Stimulated activated CD4-positive, alpha-beta T cell treated with anti-CD3 and anti-CD28 coated beads, Interleukin-15, amount 100 ng/mL, for 48 hours (primary cell): ENCODE data around the gene GPC6.

ENCODE experiments used
- DNase-seq, 2 donors: peaks; one replicate each; pipeline ENCODE4 v3.0.0-alpha.2; 2020; ENCODE audit warnings: low read depth in 2 of 2

The GPC6 gene

GRCh38 chr13:94033830-94034642, 807.4 kb downstream of the GPC6 start:
- DNase-seq = no peak

DNA sequence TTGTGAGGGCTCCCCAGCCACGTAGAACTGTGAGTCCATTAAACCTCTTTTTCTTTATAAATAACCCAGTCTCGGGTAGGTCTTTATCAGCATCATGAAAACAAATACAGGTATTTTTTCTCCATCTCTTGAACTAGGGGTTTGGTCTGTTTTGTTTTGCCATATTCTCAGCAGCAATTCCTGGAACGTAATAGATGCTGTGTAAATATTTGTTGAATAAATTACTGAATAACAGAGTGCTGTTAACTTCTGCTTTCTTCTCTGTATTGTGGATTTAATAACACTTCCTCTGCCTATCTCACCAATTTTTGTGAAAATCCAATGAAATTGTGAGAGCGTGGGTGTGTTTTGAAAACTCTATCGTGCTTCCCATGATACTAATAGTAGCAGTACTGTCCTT, 823.4 kb downstream of the GPC6 start:
- no peak for DNase-seq

- no peak for DNase-seq
Observed at GRCh38 chr13:94050686-94051085, 824.1 kb downstream of the GPC6 start.

DNA sequence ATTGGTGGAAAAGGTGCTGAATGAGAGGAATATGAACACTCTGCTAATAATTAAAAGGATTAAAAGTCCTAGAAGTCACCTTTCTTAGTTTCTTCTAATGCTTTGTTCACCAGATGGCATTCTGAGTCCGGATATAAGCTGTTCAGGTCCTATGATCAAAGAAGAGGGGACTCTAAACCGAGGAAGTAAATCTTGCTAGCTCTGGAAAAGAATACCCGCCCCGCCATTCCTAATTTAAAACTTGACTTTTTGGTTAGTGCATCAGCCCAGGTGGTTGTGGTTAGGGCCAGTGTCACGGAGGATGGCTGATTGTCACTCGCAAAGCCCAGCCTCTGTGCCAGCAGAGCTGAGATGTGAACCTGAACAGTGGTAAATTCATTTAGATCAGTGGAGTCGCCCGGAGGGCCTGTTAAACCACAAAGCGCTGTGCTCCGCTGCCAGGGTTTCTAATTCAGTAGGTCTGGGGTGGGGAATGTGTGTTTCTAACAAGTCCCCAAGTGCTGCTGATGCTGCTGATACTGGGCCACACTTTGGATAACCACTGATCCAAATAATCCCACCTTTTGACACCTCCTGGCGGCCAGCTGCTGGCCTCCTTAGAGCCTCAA, 827.5 kb downstream of the GPC6 start:
- DNase-seq = no peak

- DNase-seq = no peak
Observed at GRCh38 chr13:94056362-94056990, 829.9 kb downstream of the GPC6 start.

DNA sequence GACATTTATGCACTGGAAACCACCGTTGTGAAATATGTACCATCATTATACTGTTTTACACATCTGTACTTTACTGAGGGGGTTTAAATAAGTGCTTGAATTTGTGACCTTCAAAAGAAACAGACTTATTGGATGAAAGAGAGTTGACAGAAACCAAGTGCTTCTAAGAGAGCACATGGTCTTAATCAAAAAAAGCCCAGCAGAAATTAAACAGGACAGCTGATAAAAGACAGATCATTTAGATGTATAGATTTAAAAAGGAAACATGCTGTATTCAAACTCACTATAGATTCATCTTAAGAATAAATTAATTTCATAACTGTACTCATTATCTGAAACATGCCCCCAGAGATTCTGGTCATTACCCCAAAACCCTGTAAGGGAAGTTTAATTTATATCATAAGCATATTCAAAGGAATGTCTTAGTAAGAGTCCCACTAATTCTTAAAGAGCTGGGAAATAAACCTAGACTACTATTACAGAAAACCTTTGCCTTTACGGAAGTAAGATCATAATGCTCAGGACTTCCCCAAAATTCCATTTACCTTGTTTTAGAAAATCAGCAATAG, 831.1 kb downstream of the GPC6 start:
- DNase-seq = no peak

DNA sequence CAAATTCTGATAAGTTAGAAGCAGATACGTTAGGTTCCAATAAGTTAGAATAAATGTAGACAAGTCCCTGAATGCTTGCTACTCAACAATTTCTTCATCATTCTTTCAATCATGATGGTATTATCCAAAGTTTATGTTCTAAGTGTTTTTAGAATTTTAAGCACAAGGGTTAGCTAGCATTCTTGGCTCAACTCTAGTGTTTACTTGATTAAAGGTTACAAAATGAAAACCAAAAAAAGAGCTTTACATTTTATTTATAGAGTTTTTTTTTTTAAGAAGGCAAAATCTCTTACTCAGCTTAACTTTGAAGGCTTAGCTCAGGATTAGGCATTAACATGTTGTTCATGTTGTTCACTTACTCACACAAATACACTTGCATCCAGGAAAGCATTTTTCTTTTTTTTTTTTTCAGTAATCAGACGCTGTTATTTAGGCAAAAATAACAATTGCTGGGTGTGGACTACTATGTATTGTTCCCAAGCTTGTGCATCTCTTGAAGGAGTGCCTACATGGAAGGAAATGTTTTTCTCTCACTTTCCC, 832.3 kb downstream of the GPC6 start:
- DNase-seq = no peak

GRCh38 chr13:94061301-94061700, 834.7 kb downstream of the GPC6 start:
- DNase-seq = no peak

DNA sequence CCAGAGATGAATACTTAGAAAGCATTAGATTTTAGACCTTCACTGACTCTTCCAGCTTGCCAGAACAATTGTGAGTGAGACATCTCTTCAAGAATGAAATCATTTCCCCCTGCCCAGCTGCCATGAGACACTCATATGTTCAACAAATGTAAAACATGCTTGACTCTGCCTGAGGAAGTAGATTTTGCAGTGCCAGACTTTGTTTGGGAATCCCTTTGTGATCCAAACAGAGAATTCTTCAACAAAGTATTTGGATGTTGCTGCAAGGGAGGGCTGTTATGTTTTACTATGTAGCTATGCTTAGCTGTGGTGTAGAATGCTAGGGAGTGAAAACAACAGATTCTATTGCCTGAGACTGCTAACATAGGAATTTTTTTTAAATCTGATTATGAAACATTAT, 836.5 kb downstream of the GPC6 start:
- no peak for DNase-seq

DNA sequence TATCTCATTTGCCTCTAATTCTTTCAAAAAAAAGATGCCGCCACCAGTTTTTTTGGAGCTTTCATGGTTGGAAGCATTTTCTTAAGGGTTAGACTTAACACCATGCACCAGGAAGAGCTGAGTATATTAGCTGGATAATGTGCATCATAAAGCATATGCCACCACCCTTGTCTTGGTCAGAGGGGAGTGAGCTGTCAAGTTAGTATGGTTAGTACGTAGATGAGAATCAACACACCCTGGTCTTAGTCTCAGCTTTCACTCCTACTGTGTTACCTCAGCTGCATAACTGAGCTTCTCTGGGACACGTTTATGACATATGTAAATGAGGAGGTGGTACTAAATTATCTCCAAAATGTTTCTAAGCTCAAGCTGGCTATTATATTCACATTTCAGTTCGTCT, 837.2 kb downstream of the GPC6 start:
- DNase-seq = no peak

- DNase-seq = no peak
Observed at GRCh38 chr13:94065741-94066140, 839.1 kb downstream of the GPC6 start.

GRCh38 chr13:94073007-94073744, 846.6 kb downstream of the GPC6 start:
- no peak for DNase-seq

DNA sequence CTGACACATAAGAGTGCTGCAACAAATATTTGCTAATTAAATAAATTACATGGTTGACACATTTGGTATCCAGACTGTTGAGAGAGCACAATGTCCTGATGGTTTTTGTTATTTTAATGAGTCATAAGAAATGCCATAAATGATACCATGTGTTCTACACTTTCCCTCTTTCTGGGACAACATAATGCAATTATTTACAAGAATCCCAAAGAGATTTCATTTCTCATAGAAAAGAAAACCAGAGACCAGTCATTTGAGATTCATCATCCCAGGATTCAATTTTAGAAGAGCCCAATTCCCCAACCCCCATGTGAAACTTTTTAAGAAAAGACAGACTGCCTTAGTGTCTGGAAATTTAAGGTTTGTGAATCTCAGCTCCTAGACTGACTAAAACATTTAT, 853.3 kb downstream of the GPC6 start:
- DNase-seq = no peak

GRCh38 chr13:94080527-94080926, 853.9 kb downstream of the GPC6 start:
- no peak for DNase-seq

- DNase-seq = no peak
Observed at GRCh38 chr13:94087100-94087499, 860.5 kb downstream of the GPC6 start.

- DNase-seq = no peak
Observed at GRCh38 chr13:94088742-94089141, 862.1 kb downstream of the GPC6 start.

GRCh38 chr13:94090773-94091480, 864.3 kb downstream of the GPC6 start:
- DNase-seq = no peak

GRCh38 chr13:94093652-94094315, 867.2 kb downstream of the GPC6 start:
- no peak for DNase-seq

GRCh38 chr13:94109715-94110374, 883.2 kb downstream of the GPC6 start:
- no peak for DNase-seq

DNA sequence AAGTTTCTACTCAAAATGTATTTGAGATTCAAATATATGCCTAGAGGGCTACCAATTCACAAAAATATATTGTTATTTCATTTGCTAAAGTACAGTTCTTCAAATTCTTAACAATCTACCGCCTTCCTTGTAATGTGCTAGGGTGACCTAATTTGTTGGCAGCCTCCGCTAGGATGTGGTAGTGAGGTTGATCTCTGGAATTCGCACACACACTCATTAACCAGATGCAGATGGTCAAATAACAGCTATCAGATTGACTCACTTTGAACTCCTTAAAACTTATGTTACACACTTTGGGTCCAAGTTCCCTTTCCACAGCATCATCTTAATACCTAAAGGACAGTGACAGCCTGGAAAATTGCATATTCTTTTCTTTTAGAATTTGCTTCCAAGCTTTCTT, 885.6 kb downstream of the GPC6 start:
- no peak for DNase-seq
